Measurements from ENCODE around the gene USP7. TPM values are rescaled to one million over a fixed set of nuclear protein-coding genes. Genes with fewer than 3 reads are reported as not detected.
"Not testable (repeated sequence)": the region's sequence is repeated elsewhere in the genome, so short reads cannot be mapped to it uniquely, and the experiment has no call there.

Gene USP7
- total RNA-seq, 2 donors from 2014 or later, result 42.2 to 57.4 TPM

- H3K27ac ChIP-seq, result no peak within 1 kb of the TSS
- no peak within 1 kb of the TSS for H3K4me3 ChIP-seq
- no peaks in the 10 kb centered on the region for H3K27me3 ChIP-seq
- no peaks in the 10 kb centered on the region for H3K9me3 ChIP-seq
- TF ChIP-seq CTCF (IDR thresholded peaks at IDR 0.05), result no peak
- no peak for DNase-seq (ENCODE audit: low spot score)
- H3K4me1 ChIP-seq, result peaks cover 0 to 18% of the 10 kb centered on the region in 2 donors
- no peaks in the 10 kb centered on the region for H3K36me3 ChIP-seq
These were observed 81.6 kb downstream of the USP7 start, which contains the start of gene LITAFD for GRCh38 chr16:8882041-8882617. Gene LITAFD (plus strand): TSS chr16:8882351. CDS start chr16:8884356, 2,005 bp downstream.

GRCh38 chr16:8880839-8881510 lies 82.7 kb downstream of the USP7 start:
- DNase-seq (ENCODE audit: low spot score), result no peak
- no peaks in the 10 kb centered on the region for H3K27me3 ChIP-seq
- H3K36me3 ChIP-seq, result no peaks in the 10 kb centered on the region
- no peak overlapping the region for H3K27ac ChIP-seq
- peaks cover 0 to 9% of the 10 kb centered on the region in 2 donors for H3K4me1 ChIP-seq
- no peak overlapping the region for H3K4me3 ChIP-seq
- no peak for TF ChIP-seq CTCF (IDR thresholded peaks at IDR 0.05)
- H3K9me3 ChIP-seq, result no peaks in the 10 kb centered on the region

GRCh38 chr16:8878523-8878911 lies 85.2 kb downstream of the USP7 start:
- no peak for TF ChIP-seq CTCF (IDR thresholded peaks at IDR 0.05)
- Histone ChIP-seq H3K27ac (no peak overlapping the region), H3K36me3 (no peaks in the 10 kb centered on the region), H3K4me1 (peaks cover 0 to 3% of the 10 kb centered on the region in 2 donors), H3K27me3 (no peaks in the 10 kb centered on the region), H3K9me3 (no peaks in the 10 kb centered on the region), H3K4me3 (no peak overlapping the region)
- DNase-seq (ENCODE audit: low spot score), result no peak

GRCh38 chr16:8877894-8878522 lies 85.7 kb downstream of the USP7 start:
- H3K4me3 ChIP-seq, result no peak overlapping the region
- no peak overlapping the region for H3K27ac ChIP-seq
- TF ChIP-seq CTCF (IDR thresholded peaks at IDR 0.05), result no peak
- H3K36me3 ChIP-seq, result no peaks in the 10 kb centered on the region
- no peaks in the 10 kb centered on the region for H3K27me3 ChIP-seq
- H3K9me3 ChIP-seq, result no peaks in the 10 kb centered on the region
- DNase-seq (ENCODE audit: low spot score), result no peak
- peaks cover 0 to 3% of the 10 kb centered on the region in 2 donors for H3K4me1 ChIP-seq

GRCh38 chr16:8875317-8875716 lies 88.4 kb downstream of the USP7 start:
- H3K4me1 ChIP-seq; H3K36me3 ChIP-seq; H3K4me3 ChIP-seq; H3K27ac ChIP-seq; H3K27me3 ChIP-seq; DNase-seq (ENCODE audit: low spot score); H3K9me3 ChIP-seq: not testable (repeated sequence)

- H3K4me1 ChIP-seq, result peaks cover 0 to 3% of the 10 kb centered on the region in 2 donors
- no peaks in the 10 kb centered on the region for H3K27me3 ChIP-seq
- no peaks in the 10 kb centered on the region for H3K9me3 ChIP-seq
- no peak overlapping the region for H3K27ac ChIP-seq
- no peak overlapping the region for H3K4me3 ChIP-seq
- TF ChIP-seq CTCF (IDR thresholded peaks at IDR 0.05), result no peak
- DNase-seq (ENCODE audit: low spot score), result no peak
- H3K36me3 ChIP-seq, result no peaks in the 10 kb centered on the region
These were observed 89.3 kb downstream of the USP7 start for GRCh38 chr16:8874388-8874787.

- not testable (repeated sequence) for H3K4me1 ChIP-seq; H3K36me3 ChIP-seq; H3K9me3 ChIP-seq; H3K4me3 ChIP-seq; DNase-seq (ENCODE audit: low spot score); H3K27ac ChIP-seq; H3K27me3 ChIP-seq
These were observed 89.9 kb downstream of the USP7 start for GRCh38 chr16:8873866-8874195.
